HepG2 (cell line): ENCODE results near the gene NOM1. TPM values are rescaled to one million over a fixed set of nuclear protein-coding genes. Genes with fewer than 3 reads are reported as not detected.

ENCODE experiments used
- ATAC-seq: fragments of 200-7000 bp; cut with Tn5 transposase; 3 replicates; pipeline ENCODE4 v1.9.1; 2020; ENCODE audit warnings: mild to moderate bottlenecking, moderate library complexity
- BruUV-seq: library from RNA; stranded (reverse); fragments of 400-500 nt; replicated peaks from 2 replicates; lab custom pipeline; 2021; lab: Mats Ljungman, UMichigan
- CTCF ChIA-PET: fragments of 300-600 bp; formaldehyde crosslinking; extraction: SDS; loops from one replicate; lab custom pipeline; 2021; ENCODE audit warnings: low total read pairs, inconsistent platforms, low intra/inter-chr PET ratio; lab: Yijun Ruan, JAX
- POLR2A ChIA-PET: fragments of 350-600 bp; sonication (Branson Sonifier 250); formaldehyde crosslinking; loops from one replicate; lab custom pipeline; 2020; ENCODE audit warnings: antibody characterized with exemption, inconsistent platforms; lab: Yijun Ruan, JAX
- DNase-seq: peaks from one replicate; pipeline ENCODE4 v3.0.0-alpha.2; 2015; ENCODE audit warnings: low spot score
- FAIRE-seq: peaks from 3 replicates; lab custom pipeline; 2011; peaks lifted over from hg19 to GRCh38; lab: Jason Lieb, UNC
- H2AFZ ChIP-seq: one replicate; pipeline ENCODE4 v1.6.1; 2011; ENCODE audit warnings: low read length, inconsistent platforms
- H3K27ac ChIP-seq: fragments of 300-600 bp; 3 replicates; pipeline ENCODE4 v1.8.0; 2011; ENCODE audit warnings: mixed run types, mild to moderate bottlenecking, mixed read lengths, low read length, inconsistent platforms; ENCODE audit not compliant: insufficient read depth; ENCODE audit errors: extremely low read length
- H3K27me3 ChIP-seq, 2 experiments: fragments of 200-600 bp in 1 of 2; 2 replicates in 1 of 2; 3 replicates in 1 of 2; pipeline versions ENCODE4 v1.6.0 to v1.8.0; 2011; ENCODE audit warnings: low read length in 2 of 2, mild to moderate bottlenecking in 2 of 2, moderate library complexity in 2 of 2, inconsistent platforms in 1 of 2; ENCODE audit not compliant: insufficient read depth in 2 of 2, control insufficient read depth in 1 of 2
- H3K36me3 ChIP-seq, 2 experiments: fragments of 200-600 bp in 1 of 2; replicated peaks in 1 of 2; 2 replicates in 1 of 2; 3 replicates in 1 of 2; pipeline versions ENCODE4 v1.5.1 to v1.8.0; 2011; ENCODE audit warnings: low read length in 2 of 2, inconsistent platforms in 1 of 2; ENCODE audit not compliant: insufficient read depth in 2 of 2, control insufficient read depth in 1 of 2
- H3K4me1 ChIP-seq: 2 replicates; pipeline ENCODE4 v1.5.1; 2012; ENCODE audit warnings: low read length, inconsistent platforms; ENCODE audit not compliant: insufficient read depth
- H3K4me2 ChIP-seq: 2 replicates; pipeline ENCODE4 v1.6.0; 2011; ENCODE audit warnings: low read depth, low read length, inconsistent platforms
- H3K4me3 ChIP-seq, 3 experiments: fragments of 200-600 bp in 1 of 3; sonication (generic), shearing (Covaris generic) in 1 of 3; replicated peaks in 1 of 3; 2 replicates each; pipeline ENCODE4 v1.5.1; 2011 to 2016; ENCODE audit warnings: low read length in 3 of 3, inconsistent platforms in 2 of 3, low read depth in 2 of 3, mild to moderate bottlenecking in 2 of 3, control low read depth in 1 of 3, mixed read lengths in 1 of 3; ENCODE audit not compliant: insufficient read depth in 1 of 3
- H3K79me2 ChIP-seq: one replicate; pipeline ENCODE4 v1.6.1; 2011; ENCODE audit warnings: low read length, inconsistent platforms; ENCODE audit not compliant: insufficient read depth
- H3K9ac ChIP-seq: 2 replicates; pipeline ENCODE4 v1.6.0; 2011; ENCODE audit warnings: mild to moderate bottlenecking, low read depth, low read length, inconsistent platforms; ENCODE audit not compliant: insufficient read depth
- H3K9me3 ChIP-seq: 2 replicates; pipeline ENCODE4 v1.5.1; 2012; ENCODE audit warnings: mild to moderate bottlenecking, low read length
- H4K20me1 ChIP-seq: 2 replicates; pipeline ENCODE4 v1.6.0; 2011; ENCODE audit warnings: inconsistent platforms, mild to moderate bottlenecking, low read length, moderate library complexity; ENCODE audit not compliant: insufficient read depth
- ATF7 ChIP-seq, 2 experiments: fragments of 450-650 bp in 1 of 2; sonication (generic) in 1 of 2; formaldehyde crosslinking in 1 of 2; IDR thresholded peaks; 2 replicates each; pipeline versions ENCODE4 v1.4.0 to v1.6.1; 2016 to 2020; ENCODE audit warnings: antibody characterized with exemption in 1 of 2, mild to moderate bottlenecking in 1 of 2, missing genetic modification reagents in 1 of 2
- BCL6 ChIP-seq: IDR thresholded peaks from 2 replicates; pipeline ENCODE4 v1.6.1; 2016; ENCODE audit warnings: missing genetic modification reagents, missing compliant biosample characterization
- GATAD2A ChIP-seq: IDR thresholded peaks from 2 replicates; pipeline ENCODE4 v1.6.1; 2016
- HNRNPL ChIP-seq: fragments of 200-400 bp; formaldehyde crosslinking; IDR thresholded peaks from 2 replicates; pipeline ENCODE4 v1.6.1; 2017; ENCODE audit warnings: mild to moderate bottlenecking, low read depth, low read length
- KDM5B ChIP-seq: sonication (generic); formaldehyde crosslinking; IDR thresholded peaks from 2 replicates; pipeline ENCODE4 v1.4.0; 2020; ENCODE audit warnings: missing genetic modification reagents, mild to moderate bottlenecking, borderline replicate concordance
- KLF9 ChIP-seq: IDR thresholded peaks from 2 replicates; pipeline ENCODE4 v1.6.1; 2016; ENCODE audit warnings: low read depth
- MAFF ChIP-seq: IDR thresholded peaks from 2 replicates; pipeline ENCODE4 v1.6.1; 2011; ENCODE audit warnings: low read depth, low read length, improper control_type of control experiment
- NAIF1 ChIP-seq: sonication (generic); formaldehyde crosslinking; IDR thresholded peaks from 2 replicates; pipeline ENCODE4 v1.5.0; 2020; ENCODE audit warnings: mild to moderate bottlenecking, missing genetic modification reagents, borderline replicate concordance
- NCOR1 ChIP-seq: fragments of 200-600 bp; sonication (generic); IDR thresholded peaks from 2 replicates; pipeline ENCODE4 v1.7.0; 2017; ENCODE audit warnings: antibody characterized with exemption, low read length, borderline replicate concordance
- NONO ChIP-seq, 2 experiments: fragments of 450-650 bp in 1 of 2; sonication (generic) in 1 of 2; formaldehyde crosslinking in 1 of 2; IDR thresholded peaks in 1 of 2; conservative IDR thresholded peaks in 1 of 2; 2 replicates each; pipeline versions ENCODE4 v1.6.1 to v1.8.0; 2017 to 2022; ENCODE audit warnings: mild to moderate bottlenecking in 1 of 2, missing genetic modification reagents in 1 of 2, moderate library complexity in 1 of 2
- SIX1 ChIP-seq: sonication (generic); formaldehyde crosslinking; IDR thresholded peaks from 2 replicates; pipeline ENCODE4 v1.4.0; 2020; ENCODE audit warnings: missing genetic modification reagents, borderline replicate concordance
- ZFP90 ChIP-seq: sonication (generic); formaldehyde crosslinking; IDR thresholded peaks from 2 replicates; pipeline ENCODE4 v1.8.0; 2022; ENCODE audit warnings: missing genetic modification reagents, mild to moderate bottlenecking, inconsistent platforms, borderline replicate concordance
- ZKSCAN8 ChIP-seq: IDR thresholded peaks from 2 replicates; pipeline ENCODE4 v1.6.1; 2016; ENCODE audit warnings: borderline replicate concordance, missing genetic modification reagents, missing compliant biosample characterization
- ZMAT3 ChIP-seq: sonication (generic); formaldehyde crosslinking; conservative IDR thresholded peaks from 2 replicates; pipeline ENCODE4 v1.7.0; 2021; ENCODE audit warnings: missing genetic modification reagents
- ZNF343 ChIP-seq: sonication (generic); formaldehyde crosslinking; IDR thresholded peaks from 2 replicates; pipeline ENCODE4 v1.4.0; 2020; ENCODE audit warnings: mild to moderate bottlenecking, missing genetic modification reagents
- ZNF761 ChIP-seq: sonication (generic); formaldehyde crosslinking; conservative IDR thresholded peaks from 2 replicates; pipeline ENCODE4 v1.4.0; 2020; ENCODE audit warnings: mild to moderate bottlenecking, missing genetic modification reagents
- ZZZ3 ChIP-seq: sonication (generic); formaldehyde crosslinking; IDR thresholded peaks from 2 replicates; pipeline ENCODE4 v1.4.0; 2020; ENCODE audit warnings: missing genetic modification reagents, mild to moderate bottlenecking, borderline replicate concordance
- WGBS: methylation state at CpG from one replicate; pipeline ENCODE4 v1.1.6; 2017; ENCODE audit warnings: low lambda C conversion rate; 5-methylcytosine and 5-hydroxymethylcytosine counted together
- in situ Hi-C: cut with HindIII; loops from 2 replicates; pipeline ENCODE4 v1.10.0; 2017; ENCODE audit warnings: low pct_unique_long_range_greater_than_20kb; ENCODE audit not compliant: extremely low pct_ligation_motif_present
- intact Hi-C: fragments of 100-400 bp; cut with micrococcal nuclease; formaldehyde crosslinking; loops from one replicate; pipeline ENCODE4 v1.10.0; 2022; ENCODE audit not compliant: unreplicated experiment
- polyA plus RNA-seq, 8 experiments: library from polyadenylated mRNA; depleted of rRNA in 3 of 8; stranded (reverse) in 7 of 8; unstranded in 1 of 8; fragments of >200 nt; fragmentation: Illumina TruSeq in 4 of 8; extraction: Trizol in 4 of 8; gene quantifications; 2 replicates each; pipeline versions ENCODE4 v1.2.1 to v1.2.3, GENCODE V29; 2011 to 2016; ENCODE audit warnings: low read depth in 4 of 8, missing spikeins in 1 of 8, mixed read lengths in 1 of 8; ENCODE audit not compliant: insufficient read depth in 1 of 8
- total RNA-seq, 5 experiments: library from RNA; depleted of rRNA; stranded (reverse); fragments of >200 nt; fragmentation: Illumina TruSeq; extraction: Trizol; gene quantifications; 2 replicates each; pipeline ENCODE4 v1.2.3, GENCODE V29; 2016; ENCODE audit warnings: low read depth in 1 of 5
- TF ChIP-seq, protein P1 (sequence below): sonication (generic); formaldehyde crosslinking; conservative IDR thresholded peaks from 2 replicates; pipeline ENCODE4 v1.4.0; 2020; ENCODE audit warnings: mild to moderate bottlenecking, missing genetic modification reagents, moderate library complexity

NOM1 gene
- total and polyA plus RNA-seq, 2 of the 13 experiments (the other 11 are each of a cell fraction or from before 2014, with no cell fraction given) = 14.2 to 26.2 TPM

GRCh38 chr7:157011333-157012112, 62.0 kb downstream of the NOM1 start:
- ATAC-seq (peak; percentile 20), DNase-seq (peak; percentile 86), FAIRE-seq (peak; percentile 56)
- Histone ChIP-seq H3K9ac (peak overlapping the region; percentile 69), H3K36me3 (no peaks in the 10 kb centered on the region), H3K27me3 (peaks cover 6 to 55% of the 10 kb centered on the region in 2 experiments), H3K79me2 (peaks cover 13% of the 10 kb centered on the region), H3K9me3 (no peaks in the 10 kb centered on the region), H3K27ac (peak overlapping the region; percentile 83), H2AFZ (no peak overlapping the region), H4K20me1 (peaks cover 4% of the 10 kb centered on the region), H3K4me2 (peak overlapping the region; percentile 68), H3K4me3 (peak overlapping the region; percentile 8 to 69 (median 56); a peak in 5 of 6 replicates), H3K4me1 (peaks cover 66% of the 10 kb centered on the region)
- intact Hi-C loops = loop anchor here (2.0 to 10.0 kb wide), 2 partner anchors 23 to 123 kb away; partner anchors contain the start of gene UBE3C
- in situ Hi-C loops = no loop called here
- ChIA-PET POLR2A (interaction anchor here (1.3 to 2.7 kb wide), 3 partner anchors 23 to 118 kb away, joined by 3 to 14 read pairs (median 3); no protein-coding TSS in a partner anchor), CTCF (no interaction called here)
- 1% methylated on average over 7 of the region's 37 CpGs for WGBS
- BruUV-seq = TSS peak; percentile 61
- TF ChIP-seq NCOR1 = peak; percentile 38; the same call in 1 of the 2 replicates
- TF ChIP-seq NAIF1 (CRISPR knock-in tag) = no peak
- TF ChIP-seq, protein P1, sequence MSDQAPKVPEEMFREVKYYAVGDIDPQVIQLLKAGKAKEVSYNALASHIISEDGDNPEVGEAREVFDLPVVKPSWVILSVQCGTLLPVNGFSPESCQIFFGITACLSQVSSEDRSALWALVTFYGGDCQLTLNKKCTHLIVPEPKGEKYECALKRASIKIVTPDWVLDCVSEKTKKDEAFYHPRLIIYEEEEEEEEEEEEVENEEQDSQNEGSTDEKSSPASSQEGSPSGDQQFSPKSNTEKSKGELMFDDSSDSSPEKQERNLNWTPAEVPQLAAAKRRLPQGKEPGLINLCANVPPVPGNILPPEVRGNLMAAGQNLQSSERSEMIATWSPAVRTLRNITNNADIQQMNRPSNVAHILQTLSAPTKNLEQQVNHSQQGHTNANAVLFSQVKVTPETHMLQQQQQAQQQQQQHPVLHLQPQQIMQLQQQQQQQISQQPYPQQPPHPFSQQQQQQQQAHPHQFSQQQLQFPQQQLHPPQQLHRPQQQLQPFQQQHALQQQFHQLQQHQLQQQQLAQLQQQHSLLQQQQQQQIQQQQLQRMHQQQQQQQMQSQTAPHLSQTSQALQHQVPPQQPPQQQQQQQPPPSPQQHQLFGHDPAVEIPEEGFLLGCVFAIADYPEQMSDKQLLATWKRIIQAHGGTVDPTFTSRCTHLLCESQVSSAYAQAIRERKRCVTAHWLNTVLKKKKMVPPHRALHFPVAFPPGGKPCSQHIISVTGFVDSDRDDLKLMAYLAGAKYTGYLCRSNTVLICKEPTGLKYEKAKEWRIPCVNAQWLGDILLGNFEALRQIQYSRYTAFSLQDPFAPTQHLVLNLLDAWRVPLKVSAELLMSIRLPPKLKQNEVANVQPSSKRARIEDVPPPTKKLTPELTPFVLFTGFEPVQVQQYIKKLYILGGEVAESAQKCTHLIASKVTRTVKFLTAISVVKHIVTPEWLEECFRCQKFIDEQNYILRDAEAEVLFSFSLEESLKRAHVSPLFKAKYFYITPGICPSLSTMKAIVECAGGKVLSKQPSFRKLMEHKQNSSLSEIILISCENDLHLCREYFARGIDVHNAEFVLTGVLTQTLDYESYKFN (CRISPR knock-in tag) = peak; percentile 79
- no peak for TF ChIP-seq NONO (IDR thresholded peaks at IDR 0.05)
- peak; percentile 19; the same call in 1 of the 2 replicates for TF ChIP-seq NONO (CRISPR knock-in tag; conservative IDR thresholded peaks at IDR 0.05)
- no peak for TF ChIP-seq HNRNPL
- no peak for TF ChIP-seq KLF9
- TF ChIP-seq ZNF343 (CRISPR knock-in tag) = peak; percentile 78
- TF ChIP-seq KDM5B (CRISPR knock-in tag) = peak; percentile 59; the same call in 1 of the 2 replicates
- TF ChIP-seq ZFP90 = no peak
- no peak for TF ChIP-seq ZMAT3
- TF ChIP-seq SIX1 (CRISPR knock-in tag) = 0 out of 2 replicates have a peak, but pooled peaks have one; percentile 16
- TF ChIP-seq ZKSCAN8 (CRISPR knock-in tag) = no peak
- 0 out of 2 replicates have a peak, but pooled peaks have one; percentile 53 for TF ChIP-seq ZNF761 (CRISPR knock-in tag)
- TF ChIP-seq ATF7 (IDR thresholded peaks at IDR 0.05) = no peak
- TF ChIP-seq ATF7 (CRISPR knock-in tag; IDR thresholded peaks at IDR 0.05) = no peak
- TF ChIP-seq MAFF = no peak
- TF ChIP-seq GATAD2A (CRISPR knock-in tag) = peak; percentile 76
- peak; percentile 85 for TF ChIP-seq BCL6
- 0 out of 2 replicates have a peak, but pooled peaks have one; percentile 23 for TF ChIP-seq ZZZ3
